Measurements from ENCODE around the gene NUDT6. TPM values are rescaled to one million over a fixed set of nuclear protein-coding genes. Genes with fewer than 3 reads are reported as not detected.
A peak's percentile ranks its signal among the peaks of the same experiment; 100 is the strongest.

NUDT6 gene
- total RNA-seq, 1 donor from 2014 or later: 3.9 TPM

- no peak overlapping the region for H3K4me3 ChIP-seq (ENCODE audit: low read depth, low read length)
- DNase-seq (ENCODE audit: low read depth) (peak; percentile 55), FAIRE-seq (no peak)
- TF ChIP-seq CTCF (IDR thresholded peaks at IDR 0.05; ENCODE audit: insufficient read depth, low read length, severe bottlenecking): peak; percentile 26
- no peaks in the 10 kb centered on the region for H3K36me3 ChIP-seq (ENCODE audit: control insufficient read depth, insufficient read depth, low read length)
- no peaks in the 10 kb centered on the region for H3K27me3 ChIP-seq (ENCODE audit: control insufficient read depth, insufficient read depth, low read length)
These were observed 8.0 kb downstream of the NUDT6 start for GRCh38 chr4:122914292-122914904.

- no peak for DNase-seq (ENCODE audit: low read depth)
- no peaks in the 10 kb centered on the region for H3K36me3 ChIP-seq (ENCODE audit: control insufficient read depth, insufficient read depth, low read length)
- no peak for FAIRE-seq
These were observed 9.4 kb downstream of the NUDT6 start for GRCh38 chr4:122912810-122913575.

GRCh38 chr4:122911588-122911987 lies 10.8 kb downstream of the NUDT6 start:
- Histone ChIP-seq H3K36me3 (ENCODE audit: control insufficient read depth, insufficient read depth, low read length) (no peaks in the 10 kb centered on the region), H3K27me3 (ENCODE audit: control insufficient read depth, insufficient read depth, low read length) (no peaks in the 10 kb centered on the region), H3K4me3 (ENCODE audit: low read depth, low read length) (no peak overlapping the region)
- FAIRE-seq (no peak), DNase-seq (ENCODE audit: low read depth) (no peak)
- no peak for TF ChIP-seq CTCF (IDR thresholded peaks at IDR 0.05; ENCODE audit: insufficient read depth, low read length, severe bottlenecking)

More at GRCh38 chr4:122912810-122913575, 9.4 kb downstream of the NUDT6 start:
- no peak overlapping the region for H3K4me3 ChIP-seq (ENCODE audit: low read depth, low read length)
- TF ChIP-seq CTCF (IDR thresholded peaks at IDR 0.05; ENCODE audit: insufficient read depth, low read length, severe bottlenecking): no peak
- H3K27me3 ChIP-seq (ENCODE audit: control insufficient read depth, insufficient read depth, low read length): no peaks in the 10 kb centered on the region

- H3K27me3 ChIP-seq (ENCODE audit: control insufficient read depth, insufficient read depth, low read length): no peaks in the 10 kb centered on the region
- FAIRE-seq (no peak), DNase-seq (ENCODE audit: low read depth) (no peak)
- no peak overlapping the region for H3K4me3 ChIP-seq (ENCODE audit: low read depth, low read length)
- no peaks in the 10 kb centered on the region for H3K36me3 ChIP-seq (ENCODE audit: control insufficient read depth, insufficient read depth, low read length)
- TF ChIP-seq CTCF (IDR thresholded peaks at IDR 0.05; ENCODE audit: insufficient read depth, low read length, severe bottlenecking): no peak
These were observed 12.7 kb downstream of the NUDT6 start for GRCh38 chr4:122909683-122910082.

- no peak for DNase-seq (ENCODE audit: low read depth)
- no peak for TF ChIP-seq CTCF (IDR thresholded peaks at IDR 0.05; ENCODE audit: insufficient read depth, low read length, severe bottlenecking)
These were observed 14.2 kb downstream of the NUDT6 start for GRCh38 chr4:122908223-122908622.

More at GRCh38 chr4:122908223-122908622, 14.2 kb downstream of the NUDT6 start:
- no peak for FAIRE-seq
- no peaks in the 10 kb centered on the region for H3K27me3 ChIP-seq (ENCODE audit: control insufficient read depth, insufficient read depth, low read length)
- no peak overlapping the region for H3K4me3 ChIP-seq (ENCODE audit: low read depth, low read length)
- H3K36me3 ChIP-seq (ENCODE audit: control insufficient read depth, insufficient read depth, low read length): no peaks in the 10 kb centered on the region

Measured in bronchial epithelial cell (primary cell).